ENCODE data around the gene PDZRN3. TPM values are rescaled to one million over a fixed set of nuclear protein-coding genes. Genes with fewer than 3 reads are reported as not detected.

Gene PDZRN3
- total RNA-seq, 1 experiment from 2014 or later = 0.55 TPM

DNA sequence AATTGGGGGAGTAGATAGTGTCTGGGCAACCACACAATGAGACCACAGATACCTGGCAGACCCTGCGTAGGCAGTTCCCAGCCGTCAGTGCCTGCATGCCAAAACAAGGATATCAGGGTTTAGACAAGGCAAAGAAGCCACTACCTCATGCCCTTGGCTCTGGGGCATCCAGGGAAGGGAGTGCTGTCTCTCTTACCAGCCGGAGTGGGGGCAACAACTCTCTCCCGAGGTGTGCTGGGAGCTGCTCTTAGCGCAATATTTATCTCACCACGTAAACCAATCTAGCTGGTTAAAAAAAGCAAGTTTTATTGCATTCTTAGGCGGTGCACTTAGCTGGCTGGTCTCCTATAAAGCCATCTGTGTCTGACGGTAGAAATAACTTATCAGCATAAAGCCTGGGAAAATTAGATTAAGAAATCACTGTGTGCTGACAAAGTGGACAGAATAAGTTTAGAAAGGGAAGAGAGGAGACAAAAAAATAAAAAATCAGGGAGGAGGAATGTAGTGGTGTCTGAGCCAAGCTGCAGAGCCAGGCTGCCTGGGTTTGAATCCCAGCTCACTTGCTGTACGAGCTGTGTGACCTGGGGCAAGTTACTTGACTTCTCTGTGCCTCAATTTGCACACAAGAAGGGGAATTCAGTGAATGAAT lies 273.2 kb downstream of the PDZRN3 start:
- DNase-seq (ENCODE audit: low read depth) = no peak

DNA sequence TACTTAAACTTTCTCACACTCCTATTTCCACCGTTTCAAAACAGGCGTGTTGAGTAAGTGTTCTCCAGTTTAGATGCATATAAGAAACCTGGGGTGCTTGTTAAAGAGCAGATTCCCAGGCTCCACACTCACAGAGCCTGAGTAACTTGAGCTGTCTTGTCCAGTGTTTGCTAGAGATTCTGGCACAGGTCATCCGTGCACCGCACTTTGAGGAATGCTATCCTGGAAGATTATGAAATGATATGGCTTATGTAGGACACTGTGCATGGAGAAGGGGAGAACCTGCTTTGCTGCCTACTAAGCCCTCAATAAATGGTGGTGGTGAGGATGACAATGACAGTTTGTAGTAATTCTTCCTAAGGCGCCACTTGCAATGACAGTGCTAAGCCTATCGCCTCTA lies 273.7 kb downstream of the PDZRN3 start:
- DNase-seq (ENCODE audit: low read depth) = no peak

GRCh38 chr3:73349657-73350056 lies 275.1 kb downstream of the PDZRN3 start:
- no peak for DNase-seq (ENCODE audit: low read depth)

- DNase-seq (ENCODE audit: low read depth) = no peak
Observed at GRCh38 chr3:73342077-73342476, 282.7 kb downstream of the PDZRN3 start.

GRCh38 chr3:73341272-73341935 lies 283.3 kb downstream of the PDZRN3 start:
- DNase-seq (ENCODE audit: low read depth) = no peak

DNA sequence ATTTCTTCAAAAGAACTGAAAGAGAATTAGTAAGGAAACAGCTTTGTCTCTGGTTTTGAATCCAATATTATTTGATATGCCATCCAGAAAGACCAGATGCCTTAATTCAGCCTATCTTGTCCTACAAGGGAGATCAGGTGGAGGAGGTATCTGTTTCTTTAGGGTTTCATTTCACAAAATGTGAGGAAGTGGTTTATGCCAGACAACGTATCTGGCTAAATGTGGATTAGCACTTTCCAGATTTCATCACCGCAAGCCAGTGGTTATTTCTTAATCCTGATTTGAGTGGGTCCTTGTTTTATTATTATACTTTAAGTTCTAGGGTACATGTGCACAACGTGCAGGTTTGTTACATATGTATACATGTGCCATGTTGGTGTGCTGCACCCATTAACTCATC lies 292.2 kb downstream of the PDZRN3 start:
- no peak for DNase-seq (ENCODE audit: low read depth)

Small RNA genes lying within 50 kb of the gene (small RNA-seq; reads per million reads assigned to genes)
- gene RNU7-119P = not detected

Data from HT1080 (cell line).